NCI-H146 (cell line): Measurements from ENCODE around the gene OGFOD2.
"Not testable (repeated sequence)": the region's sequence is repeated elsewhere in the genome, so short reads cannot be mapped to it uniquely, and the experiment has no call there.

Experiments used
- DNase-seq: peaks from one replicate; lab custom pipeline; 2025; lab: John Stamatoyannopoulos, UW

Gene OGFOD2

GRCh38 chr12:123005081-123005626 is 30.1 kb downstream of the OGFOD2 start:
- no peak for DNase-seq

- DNase-seq, result no peak
These were observed 31.9 kb downstream of the OGFOD2 start for GRCh38 chr12:123006977-123007376.

GRCh38 chr12:123010110-123010509 is 35.1 kb downstream of the OGFOD2 start:
- no peak for DNase-seq

- no peak for DNase-seq
These were observed 35.6 kb downstream of the OGFOD2 start for GRCh38 chr12:123010681-123011080.

GRCh38 chr12:123011701-123012100 is 36.7 kb downstream of the OGFOD2 start:
- no peak for DNase-seq

GRCh38 chr12:123013185-123014095 is 38.4 kb downstream of the OGFOD2 start:
- DNase-seq, result no peak

GRCh38 chr12:123014473-123014872 is 39.4 kb downstream of the OGFOD2 start:
- DNase-seq, result not testable (repeated sequence)

- DNase-seq, result no peak
These were observed 42.7 kb downstream of the OGFOD2 start for GRCh38 chr12:123017753-123018152.

- no peak for DNase-seq
These were observed 44.7 kb downstream of the OGFOD2 start for GRCh38 chr12:123019841-123020138.

GRCh38 chr12:123021688-123022604 is 46.9 kb downstream of the OGFOD2 start:
- DNase-seq, result no peak

GRCh38 chr12:123022846-123023245 is 47.8 kb downstream of the OGFOD2 start:
- DNase-seq, result no peak

GRCh38 chr12:123024819-123025391 is 49.9 kb downstream of the OGFOD2 start:
- DNase-seq, result peak; percentile 18

GRCh38 chr12:123026094-123026853 is 51.2 kb downstream of the OGFOD2 start:
- no peak for DNase-seq

- no peak for DNase-seq
These were observed 52.8 kb downstream of the OGFOD2 start for GRCh38 chr12:123027726-123028445.

- DNase-seq, result no peak
These were observed 53.4 kb downstream of the OGFOD2 start for GRCh38 chr12:123028475-123028874.

GRCh38 chr12:123029550-123029949 is 54.5 kb downstream of the OGFOD2 start:
- DNase-seq, result no peak
